ENCODE measurements around the gene PHACTR3. TPM values are rescaled to one million over a fixed set of nuclear protein-coding genes. Genes with fewer than 3 reads are reported as not detected.

PHACTR3 gene
- total RNA-seq, 2 donors from 2014 or later = 0.34 TPM; not detected in 1

- Histone ChIP-seq H3K36me3 (no peaks in the 10 kb centered on the region), H3K27me3 (replicated peaks; ENCODE audit: insufficient read depth) (peaks cover 2% of the 10 kb centered on the region), H3K4me3 (no peak overlapping the region), H3K9me3 (no peaks in the 10 kb centered on the region), H3K4me1 (replicated peaks) (no peaks in the 10 kb centered on the region), H3K27ac (no peak overlapping the region)
- TF ChIP-seq POLR2AphosphoS5 (IDR thresholded peaks at IDR 0.05) (no peak), CTCF (IDR thresholded peaks at IDR 0.05) (no peak), POLR2A (IDR thresholded peaks at IDR 0.05) (no peak)
- 94% methylated on average over 13 of the region's 13 CpGs for WGBS
- intact Hi-C loops (cut with DNase I) = no loop called here
- no peak for DNase-seq (ENCODE audit: low spot score)
These were observed 124.5 kb downstream of the PHACTR3 start for GRCh38 chr20:59728722-59729430.

GRCh38 chr20:59729506-59729905, 125.2 kb downstream of the PHACTR3 start:
- no peaks in the 10 kb centered on the region for H3K36me3 ChIP-seq
- WGBS = 88% methylated on average over 5 of the region's 5 CpGs
- H3K27me3 ChIP-seq (replicated peaks; ENCODE audit: insufficient read depth) = peaks cover 2% of the 10 kb centered on the region
- TF ChIP-seq POLR2A (IDR thresholded peaks at IDR 0.05) (no peak), CTCF (IDR thresholded peaks at IDR 0.05) (no peak), POLR2AphosphoS5 (IDR thresholded peaks at IDR 0.05) (no peak)
- H3K9me3 ChIP-seq = no peaks in the 10 kb centered on the region
- H3K4me1 ChIP-seq (replicated peaks) = no peaks in the 10 kb centered on the region
- DNase-seq (ENCODE audit: low spot score) = no peak
- intact Hi-C loops (cut with DNase I) = no loop called here
- H3K4me3 ChIP-seq = no peak overlapping the region
- no peak overlapping the region for H3K27ac ChIP-seq

- no peak for DNase-seq (ENCODE audit: low spot score)
- no peak overlapping the region for H3K4me3 ChIP-seq
- intact Hi-C loops (cut with DNase I) = no loop called here
- H3K36me3 ChIP-seq = no peaks in the 10 kb centered on the region
- no peak overlapping the region for H3K27ac ChIP-seq
- H3K4me1 ChIP-seq (replicated peaks) = no peaks in the 10 kb centered on the region
- peaks cover 2% of the 10 kb centered on the region for H3K27me3 ChIP-seq (replicated peaks; ENCODE audit: insufficient read depth)
- WGBS = 63% methylated on average over 3 of the region's 3 CpGs
- TF ChIP-seq CTCF (IDR thresholded peaks at IDR 0.05) = no peak
- no peak for TF ChIP-seq POLR2AphosphoS5 (IDR thresholded peaks at IDR 0.05)
- no peaks in the 10 kb centered on the region for H3K9me3 ChIP-seq
These were observed 126.4 kb downstream of the PHACTR3 start for GRCh38 chr20:59730722-59731121.

GRCh38 chr20:59731376-59731775, 127.0 kb downstream of the PHACTR3 start:
- 69% methylated on average over 2 of the region's 2 CpGs for WGBS
- H3K27me3 ChIP-seq (replicated peaks; ENCODE audit: insufficient read depth) = peaks cover 2% of the 10 kb centered on the region
- H3K27ac ChIP-seq = no peak overlapping the region
- H3K9me3 ChIP-seq = no peaks in the 10 kb centered on the region
- H3K4me3 ChIP-seq = no peak overlapping the region
- H3K4me1 ChIP-seq (replicated peaks) = no peaks in the 10 kb centered on the region
- no peaks in the 10 kb centered on the region for H3K36me3 ChIP-seq
- DNase-seq (ENCODE audit: low spot score) = no peak
- TF ChIP-seq POLR2A (IDR thresholded peaks at IDR 0.05) (no peak), POLR2AphosphoS5 (IDR thresholded peaks at IDR 0.05) (no peak), CTCF (IDR thresholded peaks at IDR 0.05) (no peak)
- intact Hi-C loops (cut with DNase I) = no loop called here

GRCh38 chr20:59733351-59733750, 129.0 kb downstream of the PHACTR3 start:
- H3K27me3 ChIP-seq (replicated peaks; ENCODE audit: insufficient read depth) = peaks cover 2% of the 10 kb centered on the region
- no peaks in the 10 kb centered on the region for H3K4me1 ChIP-seq (replicated peaks)
- TF ChIP-seq CTCF (IDR thresholded peaks at IDR 0.05) = no peak
- TF ChIP-seq POLR2A (IDR thresholded peaks at IDR 0.05) = no peak
- no peak for TF ChIP-seq POLR2AphosphoS5 (IDR thresholded peaks at IDR 0.05)
- intact Hi-C loops (cut with DNase I) = no loop called here
- no peaks in the 10 kb centered on the region for H3K36me3 ChIP-seq
- H3K27ac ChIP-seq = no peak overlapping the region
- 46% methylated on average over 3 of the region's 3 CpGs for WGBS
- H3K4me3 ChIP-seq = no peak overlapping the region
- DNase-seq (ENCODE audit: low spot score) = no peak
- no peaks in the 10 kb centered on the region for H3K9me3 ChIP-seq

Data from prostate gland (tissue), 2 donors.